Measurements from ENCODE around the gene NEURL4.

Gene NEURL4

GRCh38 chr17:7304179-7304578, 25.0 kb downstream of the NEURL4 start:
- no peak for DNase-seq (ENCODE audit: low read depth in 2 of 2)

GRCh38 chr17:7296189-7296861, 32.8 kb downstream of the NEURL4 start:
- DNase-seq (ENCODE audit: low read depth in 2 of 2), result no peak

GRCh38 chr17:7295230-7296180, 33.6 kb downstream of the NEURL4 start:
- no peak for DNase-seq (ENCODE audit: low read depth in 2 of 2)

DNA sequence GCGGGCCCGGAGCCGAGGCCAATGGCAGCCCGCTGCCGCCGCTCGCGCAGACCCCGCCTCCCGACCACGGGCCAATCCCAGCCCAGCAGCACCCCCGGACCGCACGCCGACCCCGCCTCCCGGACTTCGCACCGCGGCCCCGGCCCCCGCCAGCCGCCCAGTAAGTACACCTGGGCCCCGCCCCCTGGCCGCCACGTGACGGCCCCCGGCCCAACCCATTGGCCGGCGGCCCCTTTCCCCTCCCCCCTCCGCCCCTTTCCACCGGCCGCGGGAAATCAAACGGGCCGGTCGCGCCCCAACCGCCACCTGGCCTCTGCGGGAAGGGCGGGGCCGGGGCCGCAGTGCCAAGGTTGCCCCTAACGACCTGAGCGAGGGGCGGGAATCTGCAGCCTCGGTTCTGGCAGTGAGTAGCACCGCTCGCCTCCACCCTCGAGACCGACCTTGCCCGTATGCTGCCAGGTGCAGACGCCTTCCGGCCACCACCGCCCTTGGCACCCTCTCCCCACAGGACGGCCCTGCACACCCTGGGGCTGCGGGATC, 34.5 kb downstream of the NEURL4 start, which contains the start of gene YBX2:
Gene YBX2 (minus strand): TSS at position 26 of the 540 bp plus-strand sequence. CDS start 139 bp downstream, outside the sequence.
- peak in 1 of 2 donors; percentile 50 for DNase-seq (ENCODE audit: low read depth in 2 of 2)

GRCh38 chr17:7293816-7294613, 35.1 kb downstream of the NEURL4 start:
- no peak for DNase-seq (ENCODE audit: low read depth in 2 of 2)

DNA sequence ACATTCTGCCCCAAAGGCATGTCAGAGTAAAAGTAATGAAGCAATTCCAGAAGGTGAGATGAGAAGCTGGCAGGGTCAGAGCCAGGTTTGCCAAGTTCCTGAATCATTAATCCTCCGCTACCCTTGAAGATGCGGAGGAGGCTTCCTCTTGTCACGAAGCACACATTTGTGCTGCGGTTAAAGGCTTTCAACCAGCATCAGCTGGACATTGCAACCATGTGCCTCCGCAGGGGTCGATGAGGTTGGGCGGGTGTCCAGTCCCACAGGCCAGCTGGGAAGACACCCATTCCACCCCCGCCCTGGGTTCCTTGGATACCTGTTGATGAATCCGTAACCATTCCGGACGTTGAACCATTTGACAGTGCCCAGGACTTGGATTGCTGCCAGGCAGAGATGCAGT, 36.0 kb downstream of the NEURL4 start:
- DNase-seq (ENCODE audit: low read depth in 2 of 2), result no peak

GRCh38 chr17:7292729-7293128, 36.4 kb downstream of the NEURL4 start:
- no peak for DNase-seq (ENCODE audit: low read depth in 2 of 2)

GRCh38 chr17:7292194-7292593, 36.9 kb downstream of the NEURL4 start:
- no peak for DNase-seq (ENCODE audit: low read depth in 2 of 2)

- no peak for DNase-seq (ENCODE audit: low read depth in 2 of 2)
Measured at GRCh38 chr17:7290685-7291084, 38.5 kb downstream of the NEURL4 start.

DNA sequence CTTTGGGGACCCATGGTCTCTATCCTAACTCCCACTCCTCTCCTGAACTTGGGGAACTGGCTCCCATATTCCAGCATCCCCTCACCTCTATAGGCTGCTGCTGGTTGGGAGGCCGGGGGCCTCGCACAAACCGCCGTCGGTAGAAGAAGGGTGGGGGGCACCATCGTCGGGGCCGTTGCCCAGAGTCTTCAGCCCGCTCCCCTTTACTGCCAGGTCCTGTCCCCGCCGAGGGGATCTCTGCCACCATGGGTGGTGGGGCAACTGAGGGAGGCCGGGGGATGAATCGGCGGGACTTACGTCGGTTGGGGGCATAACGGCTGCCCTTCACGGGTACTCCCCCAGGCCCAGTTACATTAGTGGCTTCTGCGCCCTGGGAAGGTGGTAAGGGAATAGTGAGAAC, 39.0 kb downstream of the NEURL4 start:
- no peak for DNase-seq (ENCODE audit: low read depth in 2 of 2)

DNA sequence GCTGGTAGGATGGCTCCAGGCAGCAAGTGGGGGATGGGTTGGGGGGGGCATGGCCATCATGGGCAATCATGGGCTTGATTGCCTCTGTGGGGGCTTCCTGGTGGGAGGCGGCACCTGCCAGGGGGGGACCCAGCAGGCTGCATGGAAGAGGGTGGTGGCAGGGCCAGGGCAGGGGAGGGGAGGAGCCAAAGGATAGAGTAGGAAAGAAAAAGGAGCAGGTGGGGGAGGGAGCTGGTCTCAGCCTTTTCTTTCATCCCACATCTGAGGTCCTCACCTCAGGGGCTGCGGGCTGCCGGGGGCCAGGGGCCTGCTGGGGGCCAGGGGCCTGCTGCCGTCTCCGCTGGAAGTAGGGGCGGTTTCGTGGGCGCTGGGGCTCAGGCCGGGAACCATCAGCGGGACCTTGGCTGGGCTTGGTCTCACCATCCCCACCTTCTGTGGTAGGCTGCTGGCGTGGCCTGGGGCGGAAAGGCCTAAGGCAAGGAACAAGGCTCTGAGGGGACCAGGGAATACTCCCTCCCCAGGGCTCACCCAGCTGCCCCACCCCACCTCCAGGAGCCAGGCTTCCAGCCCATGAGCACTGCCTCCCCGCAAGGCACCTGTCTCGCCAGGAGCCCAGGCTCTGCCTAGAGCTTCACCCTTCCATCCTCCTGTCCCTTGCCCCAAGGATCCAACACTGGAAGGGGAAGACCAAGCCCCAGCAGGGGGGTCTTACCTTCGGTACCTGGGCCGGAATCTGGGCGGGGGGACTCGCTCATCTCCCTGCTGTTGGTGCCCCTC, 39.7 kb downstream of the NEURL4 start:
- DNase-seq (ENCODE audit: low read depth in 2 of 2), result no peak

- DNase-seq (ENCODE audit: low read depth in 2 of 2), result no peak
Measured at GRCh38 chr17:7285679-7286078, 43.5 kb downstream of the NEURL4 start.

DNA sequence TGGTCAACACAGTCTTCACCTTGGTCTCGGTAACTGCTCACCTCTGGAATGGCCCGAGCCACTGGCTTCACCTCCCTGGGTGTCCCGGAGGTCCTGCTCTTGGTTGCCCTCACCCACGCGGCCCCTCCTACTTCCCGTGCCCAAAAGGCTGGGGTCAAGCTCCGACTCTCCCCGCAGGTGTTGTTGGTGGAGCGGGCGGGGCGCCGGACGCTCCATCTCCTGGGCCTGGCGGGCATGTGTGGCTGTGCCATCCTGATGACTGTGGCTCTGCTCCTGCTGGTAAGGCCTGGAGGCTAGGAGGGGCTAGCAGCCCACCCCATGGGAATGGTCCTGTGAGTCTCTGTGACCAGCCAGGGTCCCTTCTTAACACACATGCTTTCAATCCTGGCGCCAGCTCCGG, 44.2 kb downstream of the NEURL4 start:
- DNase-seq (ENCODE audit: low read depth in 2 of 2), result no peak

- DNase-seq (ENCODE audit: low read depth in 2 of 2), result no peak
Measured at GRCh38 chr17:7283471-7284216, 45.5 kb downstream of the NEURL4 start.

DNA sequence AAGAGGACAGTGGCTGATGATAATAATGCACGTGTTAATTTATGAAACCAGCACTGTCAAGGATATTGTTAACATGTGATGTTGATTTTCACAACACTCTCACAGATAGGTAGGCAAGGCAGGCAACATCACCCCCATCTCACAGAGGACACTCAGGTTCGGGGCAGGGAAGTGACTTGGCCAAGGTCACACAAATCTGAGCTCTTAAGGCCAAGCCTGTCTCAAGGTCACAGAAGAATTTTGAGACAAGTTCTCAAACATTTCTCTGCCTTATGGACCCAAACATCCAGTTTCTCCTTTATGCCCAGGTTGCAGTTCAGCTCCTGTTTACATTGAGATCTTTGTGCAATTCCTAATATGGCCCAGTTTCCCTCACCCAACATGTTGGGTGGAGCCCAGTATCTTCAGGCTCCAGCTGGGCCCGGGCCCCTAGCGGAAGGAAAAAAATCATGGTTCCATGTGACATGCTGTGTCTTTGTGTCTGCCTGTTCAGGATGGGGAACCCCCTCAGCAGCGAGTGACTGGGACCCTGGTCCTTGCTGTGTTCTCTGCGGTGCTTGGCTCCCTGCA, 46.3 kb downstream of the NEURL4 start:
- DNase-seq (ENCODE audit: low read depth in 2 of 2), result no peak

DNA sequence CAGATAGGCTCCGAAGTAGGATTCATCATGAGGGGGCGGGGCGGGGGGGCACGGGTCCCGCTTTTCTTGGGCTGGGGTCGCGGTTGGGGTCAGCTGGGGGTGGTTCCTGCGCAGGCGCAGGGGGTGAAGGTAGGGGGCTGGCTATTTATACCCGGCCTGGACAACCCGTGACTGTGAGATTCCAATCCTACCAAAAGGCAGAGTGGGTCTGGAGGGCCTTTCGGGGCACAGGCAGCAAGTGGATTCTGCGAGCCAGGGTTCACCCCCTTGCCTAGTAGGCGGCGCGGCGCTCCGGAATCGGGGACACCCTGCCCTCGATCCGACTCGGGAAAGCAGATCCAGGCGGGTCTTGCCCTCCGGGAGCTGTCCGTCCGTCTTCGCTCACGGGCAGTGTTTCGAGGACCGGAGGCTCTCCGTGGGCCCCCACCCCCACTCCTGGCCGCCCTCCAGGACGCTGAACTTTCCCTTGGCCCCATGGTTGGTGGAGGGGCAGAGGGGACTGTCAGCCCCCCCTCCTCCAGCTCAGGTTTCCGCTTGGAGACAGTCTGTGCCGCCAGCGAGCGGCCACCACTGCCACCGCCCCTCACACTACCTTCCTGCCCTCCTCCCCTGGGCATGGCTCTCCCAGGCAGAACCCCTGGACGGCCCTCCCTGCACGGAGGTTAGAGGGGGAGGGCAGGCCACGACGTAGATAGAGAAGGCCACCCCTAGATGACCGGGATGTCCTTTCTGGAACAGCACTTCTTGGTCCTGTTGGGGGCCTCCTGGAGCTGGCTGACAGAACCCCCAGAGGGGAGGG, 47.0 kb downstream of the NEURL4 start:
- no peak for DNase-seq (ENCODE audit: low read depth in 2 of 2)

DNA sequence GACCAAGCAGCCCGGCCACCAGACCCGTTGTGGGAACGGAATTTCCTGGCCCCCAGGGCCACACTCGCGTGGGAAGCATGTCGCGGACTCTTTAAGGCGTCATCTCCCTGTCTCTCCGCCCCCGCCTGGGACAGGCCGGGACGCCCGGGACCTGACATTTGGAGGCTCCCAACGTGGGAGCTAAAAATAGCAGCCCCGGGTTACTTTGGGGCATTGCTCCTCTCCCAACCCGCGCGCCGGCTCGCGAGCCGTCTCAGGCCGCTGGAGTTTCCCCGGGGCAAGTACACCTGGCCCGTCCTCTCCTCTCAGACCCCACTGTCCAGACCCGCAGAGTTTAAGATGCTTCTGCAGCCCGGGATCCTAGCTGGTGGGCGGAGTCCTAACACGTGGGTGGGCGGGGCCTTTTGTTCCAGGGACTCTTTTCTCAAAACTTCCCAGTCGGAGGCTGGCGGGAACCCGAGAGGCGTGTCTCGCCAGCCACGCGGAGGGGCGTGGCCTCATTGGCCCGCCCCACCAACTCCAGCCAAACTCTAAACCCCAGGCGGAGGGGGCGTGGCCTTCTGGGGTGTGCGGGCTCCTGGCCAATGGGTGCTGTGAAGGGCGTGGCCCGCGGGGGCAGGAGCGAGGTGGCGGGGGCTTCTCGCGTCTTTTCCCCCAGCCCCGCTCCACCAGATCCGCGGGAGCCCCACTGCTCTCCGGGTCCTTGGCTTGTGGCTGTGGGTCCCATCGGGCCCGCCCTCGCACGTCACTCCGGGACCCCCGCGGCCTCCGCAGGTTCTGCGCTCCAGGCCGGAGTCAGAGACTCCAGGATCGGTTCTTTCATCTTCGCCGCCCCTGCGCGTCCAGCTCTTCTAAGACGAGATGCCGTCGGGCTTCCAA, 47.8 kb downstream of the NEURL4 start, which contains the start of gene SLC2A4:
Gene SLC2A4 (plus strand): TSS at position 645 of the 879 bp plus-strand sequence. CDS start 217 bp downstream, at position 862.
- DNase-seq (ENCODE audit: low read depth in 2 of 2), result peak; percentile 55 to 72

GRCh38 chr17:7280519-7281073, 48.5 kb downstream of the NEURL4 start:
- DNase-seq (ENCODE audit: low read depth in 2 of 2), result peak; percentile 69 to 75

All from stimulated activated CD8-positive, alpha-beta memory T cell treated with anti-CD3 and anti-CD28 coated beads, Interleukin-2, amount 100 ng/mL, for 1 hour (primary cell).